ENCODE data around the gene PHF2. TPM values are rescaled to one million over a fixed set of nuclear protein-coding genes. Genes with fewer than 3 reads are reported as not detected.

Gene PHF2
- 28.1 TPM for polyA plus RNA-seq (2012; ENCODE audit: insufficient read depth, insufficient read length, low read depth)

DNA sequence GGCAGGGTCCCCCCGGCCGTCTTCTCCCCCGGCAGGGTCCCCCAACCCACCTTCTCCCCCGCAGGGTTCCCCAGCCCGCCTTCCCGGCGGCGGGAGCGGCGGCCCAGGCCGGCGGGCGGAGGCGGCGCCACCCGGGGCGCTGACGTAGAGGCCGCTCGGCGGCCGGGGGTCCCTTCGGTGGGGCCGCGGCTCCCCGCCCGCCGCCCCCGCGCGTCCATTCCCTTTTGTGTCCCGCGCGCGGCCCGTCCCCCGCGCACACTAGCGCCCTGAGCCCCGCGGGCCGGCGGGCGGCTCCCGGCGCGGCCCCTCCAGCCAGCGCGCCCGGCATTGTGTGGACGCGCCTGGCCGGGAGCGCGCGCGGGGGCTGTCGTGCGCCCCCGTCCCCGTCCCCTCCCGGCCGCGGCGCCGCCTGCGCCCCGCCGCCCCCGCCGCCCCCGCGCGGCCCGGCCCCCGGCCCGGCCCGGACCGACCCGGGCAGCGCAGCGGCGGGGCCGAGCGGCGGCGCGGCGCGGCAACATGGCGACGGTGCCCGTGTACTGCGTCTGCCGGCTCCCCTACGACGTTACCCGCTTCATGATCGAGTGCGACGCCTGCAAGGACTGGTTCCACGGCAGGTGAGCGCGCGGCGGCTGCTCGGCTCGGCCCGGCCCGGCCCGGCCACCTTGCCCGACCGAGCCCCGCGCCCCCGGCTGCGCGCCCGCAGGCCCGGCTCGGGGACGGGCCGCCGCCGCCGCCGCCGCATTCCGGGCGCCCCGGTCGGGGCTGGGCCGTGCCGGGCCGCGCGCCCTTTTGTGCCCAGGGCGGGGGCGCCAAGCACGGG, at the start of gene PHF2:
Gene PHF2 (plus strand): TSS at position 327 of the 820 bp plus-strand sequence. CDS start 190 bp downstream, at position 517.
- H3K36me3 ChIP-seq = no peaks in the 10 kb centered on the region
- H3K4me1 ChIP-seq = no peaks in the 10 kb centered on the region
- H3K4me3 ChIP-seq (ENCODE audit: low read depth, low read length) = peak within 1 kb of the TSS; percentile 73
- no peaks in the 10 kb centered on the region for H3K27me3 ChIP-seq
- TF ChIP-seq CTCF (IDR thresholded peaks at IDR 0.05; ENCODE audit: low read depth, low read length) = no peak
- no peaks in the 10 kb centered on the region for H3K9me3 ChIP-seq
- no peak for DNase-seq

- H3K4me3 ChIP-seq (ENCODE audit: low read depth, low read length) = no peak overlapping the region
- peak; percentile 17; the same call in 1 of the 2 replicates for TF ChIP-seq CTCF (IDR thresholded peaks at IDR 0.05; ENCODE audit: low read depth, low read length)
- H3K9me3 ChIP-seq = no peaks in the 10 kb centered on the region
- H3K4me1 ChIP-seq = no peaks in the 10 kb centered on the region
- DNase-seq = no peak
- H3K36me3 ChIP-seq = peaks cover 82% of the 10 kb centered on the region
- no peaks in the 10 kb centered on the region for H3K27me3 ChIP-seq
These were observed 45.0 kb upstream of the PHF2 start for GRCh38 chr9:93531374-93531773.

GRCh38 chr9:93532141-93532540, 44.2 kb upstream of the PHF2 start:
- no peak for DNase-seq
- H3K36me3 ChIP-seq = peaks cover 84% of the 10 kb centered on the region
- no peaks in the 10 kb centered on the region for H3K9me3 ChIP-seq
- H3K27me3 ChIP-seq = no peaks in the 10 kb centered on the region
- no peak for TF ChIP-seq CTCF (IDR thresholded peaks at IDR 0.05; ENCODE audit: low read depth, low read length)
- H3K4me1 ChIP-seq = no peaks in the 10 kb centered on the region
- H3K4me3 ChIP-seq (ENCODE audit: low read depth, low read length) = no peak overlapping the region

DNA sequence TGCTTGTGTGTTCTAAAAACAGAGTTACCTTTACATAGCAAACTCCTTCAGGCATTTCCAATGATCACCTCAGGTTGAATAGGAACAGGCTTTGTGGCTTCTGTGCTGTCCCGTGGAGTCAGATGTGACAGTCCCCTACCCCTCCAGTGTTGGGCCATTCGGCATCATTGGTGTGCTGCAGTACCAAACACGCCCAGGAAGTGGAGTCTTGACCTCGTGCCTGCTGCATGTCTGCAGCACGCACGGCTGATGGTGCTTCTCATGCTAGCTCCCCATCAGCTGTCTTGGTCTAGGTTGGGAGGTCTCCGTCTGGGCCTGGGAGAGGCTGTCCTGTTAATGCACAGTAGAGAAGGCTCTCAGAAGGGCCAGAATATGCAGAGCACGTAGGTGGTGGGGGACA, 42.5 kb upstream of the PHF2 start:
- Histone ChIP-seq H3K4me3 (ENCODE audit: low read depth, low read length) (no peak overlapping the region), H3K9me3 (no peaks in the 10 kb centered on the region), H3K27me3 (no peaks in the 10 kb centered on the region), H3K4me1 (no peaks in the 10 kb centered on the region), H3K36me3 (peaks cover 70% of the 10 kb centered on the region)
- TF ChIP-seq CTCF (IDR thresholded peaks at IDR 0.05; ENCODE audit: low read depth, low read length) = no peak
- no peak for DNase-seq

DNA sequence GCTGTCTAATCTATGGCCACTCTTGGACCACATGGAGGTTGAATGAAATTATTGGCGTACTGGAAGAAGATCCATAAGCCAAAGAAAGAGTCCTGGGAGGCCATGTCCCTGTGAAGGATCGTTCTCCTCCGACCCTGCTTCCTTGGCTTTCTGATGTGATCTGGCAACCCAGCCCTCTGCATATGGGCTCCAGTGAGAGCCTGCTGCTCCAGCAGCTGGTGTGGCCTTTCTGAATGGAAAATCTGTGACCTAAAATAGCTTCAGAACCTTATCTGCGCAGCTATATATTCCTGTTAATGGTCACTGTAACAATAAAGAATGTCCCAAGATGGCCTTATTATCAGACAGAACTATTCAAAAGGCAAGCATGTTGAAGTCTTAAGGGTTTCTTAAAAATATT, 40.2 kb upstream of the PHF2 start:
- TF ChIP-seq CTCF (IDR thresholded peaks at IDR 0.05; ENCODE audit: low read depth, low read length) = no peak
- DNase-seq = no peak
- H3K36me3 ChIP-seq = peaks cover 51% of the 10 kb centered on the region
- no peaks in the 10 kb centered on the region for H3K27me3 ChIP-seq
- peaks cover 3% of the 10 kb centered on the region for H3K4me1 ChIP-seq
- no peaks in the 10 kb centered on the region for H3K9me3 ChIP-seq
- no peak overlapping the region for H3K4me3 ChIP-seq (ENCODE audit: low read depth, low read length)

DNA sequence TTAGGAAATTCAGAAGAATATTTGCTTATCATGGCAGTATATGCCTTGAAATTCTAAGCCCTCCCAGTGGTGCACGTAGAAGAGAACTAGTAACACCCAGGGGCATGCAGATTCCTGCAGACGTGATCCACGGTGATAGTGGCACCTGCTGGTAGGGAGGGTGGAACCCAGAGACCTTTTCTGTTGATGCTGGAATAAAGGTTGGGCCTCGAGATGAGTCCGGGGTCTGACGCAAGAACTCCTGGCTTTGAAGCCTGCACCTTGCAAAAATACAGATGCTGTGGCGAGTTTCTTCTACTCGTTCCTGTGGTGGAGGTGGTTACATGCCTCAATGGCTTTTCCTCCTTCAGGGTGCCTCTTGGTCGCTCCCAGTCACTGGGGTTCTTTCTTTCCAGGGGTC, 39.5 kb upstream of the PHF2 start:
- H3K36me3 ChIP-seq = peaks cover 43% of the 10 kb centered on the region
- no peaks in the 10 kb centered on the region for H3K27me3 ChIP-seq
- H3K4me3 ChIP-seq (ENCODE audit: low read depth, low read length) = no peak overlapping the region
- peaks cover 10% of the 10 kb centered on the region for H3K4me1 ChIP-seq
- no peak for DNase-seq
- no peaks in the 10 kb centered on the region for H3K9me3 ChIP-seq
- TF ChIP-seq CTCF (IDR thresholded peaks at IDR 0.05; ENCODE audit: low read depth, low read length) = peak; percentile 16; the same call in 1 of the 2 replicates
